NCI-H146 treated with DMSO at 0.1 percent for 48 hours (cell line): Measurements from ENCODE around the gene CPNE2.
"Not testable (repeated sequence)": the region's sequence is repeated elsewhere in the genome, so short reads cannot be mapped to it uniquely, and the experiment has no call there.

Experiments used
- DNase-seq: peaks from one replicate; lab custom pipeline; 2025; ENCODE audit not compliant: unreplicated experiment; lab: John Stamatoyannopoulos, UW

The CPNE2 gene

DNA sequence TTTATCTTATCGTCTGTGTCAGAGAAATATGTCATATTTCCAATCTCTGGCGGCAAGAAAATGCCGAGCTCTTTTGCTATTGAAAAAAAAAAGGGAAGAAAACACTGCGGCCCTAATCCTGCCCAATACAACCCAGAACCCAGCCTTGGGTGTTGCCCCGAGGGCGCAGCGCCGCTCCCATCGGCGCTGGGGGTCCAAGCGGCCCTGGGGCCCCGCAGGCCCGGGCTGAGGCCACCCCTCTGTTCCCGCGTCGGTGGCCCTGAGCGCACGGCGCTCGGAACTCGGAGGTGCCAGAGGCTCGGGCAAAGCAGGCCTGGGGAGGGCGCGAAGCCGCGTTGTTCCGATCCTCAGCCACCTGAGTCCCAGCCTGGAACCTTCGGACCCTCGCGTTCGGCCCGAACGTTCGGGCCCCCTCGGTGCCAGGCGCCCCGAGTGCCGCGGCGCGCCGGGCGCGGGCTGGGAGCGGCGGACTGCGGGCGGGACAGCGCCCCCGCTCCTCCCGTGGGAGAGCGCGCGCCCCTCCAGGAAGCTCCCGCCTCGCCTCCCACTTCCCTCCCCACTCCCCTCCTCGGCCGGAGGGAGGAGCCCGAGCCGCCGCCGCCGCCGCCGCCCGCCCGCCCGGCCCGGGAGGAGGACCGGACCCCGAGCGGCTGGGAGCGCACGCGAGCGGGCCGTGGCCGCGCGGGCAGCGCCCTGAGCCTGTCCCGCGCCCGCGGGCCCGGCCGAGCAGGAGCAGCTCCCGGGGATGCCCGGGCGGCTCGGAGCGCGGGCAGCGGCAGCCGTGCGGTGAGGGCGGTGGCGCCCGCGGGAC, at the start of gene CPNE2:
TSS of gene CPNE2 (plus strand) at position 609 of the 811 bp plus-strand sequence. CDS start 18,160 bp downstream, outside the sequence.
- DNase-seq, result no peak

DNA sequence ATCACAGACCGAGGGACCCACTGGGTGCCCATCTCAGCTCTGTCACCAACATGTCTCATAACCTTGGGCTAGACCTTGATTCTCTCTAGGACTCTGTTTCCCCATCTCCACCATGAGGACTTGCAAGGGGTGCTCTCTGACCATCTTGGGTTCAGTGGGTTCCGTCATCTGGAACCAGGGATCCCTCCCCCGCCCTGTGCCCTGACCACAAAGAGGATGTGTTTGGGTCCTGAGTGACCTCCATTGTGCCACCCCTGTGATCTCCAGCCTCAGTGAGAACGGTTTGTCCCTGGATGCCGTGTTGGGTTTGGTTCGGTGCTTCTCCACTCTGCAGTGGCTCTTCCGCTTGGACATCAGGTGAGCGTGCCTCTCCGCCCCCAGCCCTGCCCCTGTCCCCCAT, 49.1 kb upstream of the CPNE2 start:
- no peak for DNase-seq

- no peak for DNase-seq
Measured at GRCh38 chr16:57044931-57045693, 47.3 kb upstream of the CPNE2 start.

DNA sequence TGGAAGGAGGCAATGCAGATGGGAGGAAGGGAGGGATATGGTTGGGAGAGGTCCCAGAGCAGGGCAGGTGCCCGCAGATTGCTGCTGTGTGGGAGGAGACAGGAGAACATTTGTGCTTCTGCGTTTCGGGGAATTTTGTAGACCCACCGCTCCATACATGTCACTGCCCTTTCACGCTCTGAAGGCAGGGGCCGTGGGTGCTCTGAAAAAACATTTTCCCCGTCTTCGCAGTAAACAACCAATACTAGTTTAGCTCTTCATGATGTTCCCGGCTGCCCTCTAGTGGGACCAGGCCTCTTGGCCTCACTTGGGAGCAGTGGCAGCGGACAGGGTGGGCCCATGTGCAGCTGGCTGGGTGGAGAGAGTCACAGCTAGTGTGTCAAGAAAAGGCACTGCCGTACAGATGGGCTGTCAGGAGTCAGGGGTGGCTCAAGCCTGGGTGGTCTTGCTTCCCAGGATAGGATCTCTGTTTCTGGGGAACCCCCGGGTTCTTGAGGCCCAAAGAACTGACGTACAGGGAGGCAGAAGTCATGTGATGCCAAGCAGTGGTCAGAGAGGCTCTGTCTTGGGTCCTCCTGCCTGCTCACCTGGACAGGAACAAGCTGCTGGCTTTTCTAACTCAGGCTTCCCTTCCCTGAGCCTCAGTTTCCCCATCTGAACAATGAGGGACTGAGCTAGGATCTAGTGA, 46.5 kb upstream of the CPNE2 start:
- no peak for DNase-seq

- no peak for DNase-seq
Measured at GRCh38 chr16:57048095-57048494, 44.3 kb upstream of the CPNE2 start.

GRCh38 chr16:57049678-57050077, 42.7 kb upstream of the CPNE2 start:
- no peak for DNase-seq

- DNase-seq, result no peak
Measured at GRCh38 chr16:57051696-57052228, 40.6 kb upstream of the CPNE2 start.

DNA sequence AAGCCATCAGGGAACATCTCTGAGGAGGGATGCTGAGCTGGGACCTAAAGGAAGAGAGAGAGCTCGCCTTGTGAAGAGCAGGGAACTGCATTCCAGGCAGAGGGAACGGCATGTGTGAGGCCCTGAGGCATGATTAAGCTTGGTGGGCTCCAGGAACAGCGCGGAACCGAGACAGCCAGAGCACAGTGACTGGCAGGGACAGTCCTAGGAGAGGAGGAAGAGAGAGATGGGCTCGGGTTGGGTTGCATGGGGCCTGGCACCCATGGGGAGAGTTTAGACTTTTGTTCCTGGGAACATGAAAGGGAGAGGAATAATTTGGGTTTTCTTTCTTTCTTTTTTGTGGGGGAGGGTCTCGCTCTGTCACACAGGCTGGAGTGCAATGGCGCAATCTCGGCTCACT, 39.2 kb upstream of the CPNE2 start:
- no peak for DNase-seq

DNA sequence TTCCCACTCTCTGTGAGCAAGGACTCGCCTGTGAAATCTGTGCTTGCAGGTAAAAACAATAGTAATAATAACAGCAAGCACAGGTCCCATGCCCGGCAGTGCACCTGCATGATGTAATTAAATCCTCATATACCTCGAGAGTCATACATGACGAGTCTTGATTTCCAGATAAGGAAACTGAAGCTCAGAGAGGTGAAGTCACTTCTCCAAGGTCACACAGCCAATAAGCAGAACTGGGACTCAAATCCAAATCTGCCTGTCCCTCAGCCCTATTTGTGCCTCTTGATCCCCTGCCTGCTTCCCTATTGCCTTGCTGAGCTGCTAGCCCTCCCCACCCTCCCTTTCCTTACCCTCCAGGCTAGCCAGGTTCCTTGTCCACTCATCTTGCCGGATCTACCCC, 38.0 kb upstream of the CPNE2 start:
- DNase-seq, result no peak

- DNase-seq, result no peak
Measured at GRCh38 chr16:57054771-57055170, 37.6 kb upstream of the CPNE2 start.

- no peak for DNase-seq
Measured at GRCh38 chr16:57055671-57056070, 36.7 kb upstream of the CPNE2 start.

DNA sequence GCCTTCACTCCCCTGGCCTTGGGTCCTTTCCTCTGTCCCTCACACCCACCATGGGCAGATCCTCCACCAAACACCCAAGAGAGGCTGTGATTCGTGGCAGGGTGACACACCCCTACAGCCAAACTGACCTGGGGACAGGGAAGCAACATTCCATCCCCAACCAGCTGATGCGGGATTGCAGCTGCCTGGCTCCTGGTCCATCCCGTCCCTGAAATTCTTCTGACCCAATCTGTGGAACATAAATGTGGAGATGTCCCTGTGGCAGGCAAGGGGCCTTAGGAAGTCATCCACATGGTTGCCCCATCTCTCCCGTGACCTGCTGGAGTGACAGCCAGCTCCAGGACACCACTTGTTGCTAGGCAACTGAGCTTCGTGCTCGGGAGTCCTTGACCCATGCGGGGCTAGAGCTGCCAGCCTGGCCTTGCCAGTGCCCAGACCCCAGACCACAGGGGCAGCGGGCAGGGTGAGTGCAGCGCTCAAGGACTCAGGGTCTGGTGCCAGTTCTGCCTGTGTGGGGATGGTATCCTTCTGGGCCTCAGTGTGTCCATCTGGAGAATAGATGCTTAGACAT, 34.0 kb upstream of the CPNE2 start:
- no peak for DNase-seq

GRCh38 chr16:57060323-57061083, 31.9 kb upstream of the CPNE2 start:
- DNase-seq, result no peak

- DNase-seq, result peak; percentile 52
Measured at GRCh38 chr16:57061084-57061905, 31.1 kb upstream of the CPNE2 start.

DNA sequence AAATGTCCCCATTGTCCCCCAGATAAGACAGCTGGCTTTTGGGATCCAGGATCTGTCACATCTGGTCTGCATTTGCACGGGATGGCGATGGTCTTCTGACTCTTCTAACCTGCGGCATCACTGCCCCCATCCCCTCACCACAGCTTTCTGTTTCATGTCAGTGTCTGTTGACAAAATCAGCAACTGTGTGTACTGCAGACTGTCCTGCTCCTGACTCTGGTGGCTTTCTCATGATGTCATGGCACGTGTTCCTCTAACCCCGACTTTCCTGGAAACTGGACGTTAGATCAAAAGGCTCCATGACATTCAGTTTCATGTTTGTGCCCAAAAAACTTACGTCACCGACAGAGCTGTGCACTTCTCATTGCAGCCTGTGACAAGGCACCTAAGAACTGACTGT, 30.1 kb upstream of the CPNE2 start:
- DNase-seq, result no peak

GRCh38 chr16:57063189-57063588, 29.2 kb upstream of the CPNE2 start:
- DNase-seq, result not testable (repeated sequence)

DNA sequence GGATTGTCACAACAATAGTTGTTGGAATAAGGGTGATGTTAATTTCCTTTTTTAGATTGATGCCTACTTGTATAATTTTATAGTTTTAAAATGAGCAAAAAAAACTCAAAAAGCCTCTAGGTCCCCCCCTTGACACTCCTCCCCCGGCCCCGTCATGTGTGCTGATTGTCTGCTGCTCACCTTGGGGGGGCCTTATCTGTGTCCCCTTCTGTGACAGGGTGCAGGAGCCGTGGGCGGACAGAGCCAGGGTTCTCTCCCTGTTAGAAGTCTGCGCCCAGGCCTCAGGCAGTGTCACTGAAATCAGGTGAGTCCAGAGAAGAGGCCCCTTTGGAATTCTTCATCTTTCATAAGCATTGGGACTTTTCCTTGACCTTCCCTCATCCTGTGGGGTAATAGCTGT, 27.4 kb upstream of the CPNE2 start:
- no peak for DNase-seq

DNA sequence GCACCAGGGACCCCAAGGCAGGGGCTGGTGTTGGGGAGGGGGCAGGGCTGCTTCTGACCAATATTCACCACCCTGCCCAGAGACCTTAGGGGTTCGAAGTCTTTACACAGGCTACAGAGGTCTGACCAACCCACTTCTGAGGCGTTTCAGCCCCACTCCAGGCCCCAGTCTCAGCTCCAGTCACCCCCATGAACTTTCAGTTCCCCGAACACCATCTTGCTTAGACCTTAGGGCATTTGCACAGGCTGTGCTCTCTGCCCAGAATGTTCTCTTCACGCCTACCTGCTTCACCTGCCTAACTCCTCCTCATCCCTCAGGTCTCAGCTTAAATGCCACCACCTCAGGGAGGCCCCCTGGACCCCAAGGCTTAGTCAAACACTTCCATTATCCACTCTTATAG, 25.8 kb upstream of the CPNE2 start:
- no peak for DNase-seq

- no peak for DNase-seq
Measured at GRCh38 chr16:57067347-57067746, 25.0 kb upstream of the CPNE2 start.

GRCh38 chr16:57069053-57069452, 23.3 kb upstream of the CPNE2 start:
- no peak for DNase-seq
